Osteoblast (primary cell): ENCODE data around the gene COMP. TPM values are rescaled to one million over a fixed set of nuclear protein-coding genes. Genes with fewer than 3 reads are reported as not detected.
A peak's percentile ranks its signal among the peaks of the same experiment; 100 is the strongest.

ENCODE experiments used
- DNase-seq: peaks from one replicate; pipeline ENCODE4 v3.0.0; 2011; ENCODE audit warnings: low spot score, mixed read lengths; ENCODE audit not compliant: insufficient read length; ENCODE audit errors: missing footprints
- H2AFZ ChIP-seq: 2 replicates; pipeline ENCODE4 v1.6.0; 2011; ENCODE audit warnings: mild to moderate bottlenecking, low read length
- H3K27ac ChIP-seq: 2 replicates; pipeline ENCODE4 v1.5.1; 2011; ENCODE audit warnings: mild to moderate bottlenecking, low read depth, low read length, moderate library complexity
- H3K27me3 ChIP-seq: 2 replicates; pipeline ENCODE4 v1.6.0; 2012; ENCODE audit warnings: mild to moderate bottlenecking, control low read depth, inconsistent platforms, low read length, moderate library complexity; ENCODE audit not compliant: insufficient read depth
- H3K36me3 ChIP-seq: 2 replicates; pipeline ENCODE4 v1.5.1; 2011; ENCODE audit warnings: mild to moderate bottlenecking, low read length, control low read depth, moderate library complexity; ENCODE audit not compliant: insufficient read depth
- H3K4me1 ChIP-seq: 2 replicates; pipeline ENCODE4 v1.5.1; 2011; ENCODE audit warnings: mild to moderate bottlenecking, low read length, control low read depth, moderate library complexity; ENCODE audit not compliant: insufficient read depth
- H3K4me2 ChIP-seq: 2 replicates; pipeline ENCODE4 v1.6.0; 2011; ENCODE audit warnings: mild to moderate bottlenecking, low read length; ENCODE audit not compliant: insufficient read depth
- H3K4me3 ChIP-seq: fragments of 200-600 bp; sonication (generic); 3 replicates; pipeline ENCODE4 v1.5.1; 2012; ENCODE audit warnings: mild to moderate bottlenecking, low read length, inconsistent platforms; ENCODE audit not compliant: insufficient read depth
- H3K79me2 ChIP-seq: 2 replicates; pipeline ENCODE4 v1.6.0; 2012; ENCODE audit warnings: mild to moderate bottlenecking, low read length, control low read depth, inconsistent platforms; ENCODE audit not compliant: insufficient read depth
- H3K9me3 ChIP-seq: 2 replicates; pipeline ENCODE4 v1.5.1; 2011; ENCODE audit warnings: low read depth, low read length, control low read depth
- H4K20me1 ChIP-seq: 2 replicates; pipeline ENCODE4 v1.6.0; 2012; ENCODE audit warnings: mild to moderate bottlenecking, low read length, control low read depth; ENCODE audit not compliant: insufficient read depth
- total RNA-seq: library from RNA; depleted of rRNA; stranded (reverse); fragments of >200 nt; gene quantifications from 2 replicates; pipeline ENCODE4 v1.2.3, GENCODE V29; 2012
- TF ChIP-seq, protein P1 (sequence below): IDR thresholded peaks from 2 replicates; pipeline ENCODE4 v1.5.1; 2011; ENCODE audit warnings: mild to moderate bottlenecking, low read depth, low read length, moderate library complexity; ENCODE audit errors: extremely low read depth

Gene COMP
- total RNA-seq, 1 donor: 14.8 TPM

- Histone ChIP-seq H3K79me2 (peaks cover 14% of the 10 kb centered on the region), H3K4me1 (peaks cover 5% of the 10 kb centered on the region), H3K27me3 (no peaks in the 10 kb centered on the region), H3K27ac (no peak overlapping the region), H3K4me2 (no peak overlapping the region), H3K4me3 (no peak overlapping the region), H4K20me1 (peaks cover 58% of the 10 kb centered on the region), H3K9me3 (no peaks in the 10 kb centered on the region), H2AFZ (no peak overlapping the region), H3K36me3 (no peaks in the 10 kb centered on the region)
- TF ChIP-seq, protein P1, sequence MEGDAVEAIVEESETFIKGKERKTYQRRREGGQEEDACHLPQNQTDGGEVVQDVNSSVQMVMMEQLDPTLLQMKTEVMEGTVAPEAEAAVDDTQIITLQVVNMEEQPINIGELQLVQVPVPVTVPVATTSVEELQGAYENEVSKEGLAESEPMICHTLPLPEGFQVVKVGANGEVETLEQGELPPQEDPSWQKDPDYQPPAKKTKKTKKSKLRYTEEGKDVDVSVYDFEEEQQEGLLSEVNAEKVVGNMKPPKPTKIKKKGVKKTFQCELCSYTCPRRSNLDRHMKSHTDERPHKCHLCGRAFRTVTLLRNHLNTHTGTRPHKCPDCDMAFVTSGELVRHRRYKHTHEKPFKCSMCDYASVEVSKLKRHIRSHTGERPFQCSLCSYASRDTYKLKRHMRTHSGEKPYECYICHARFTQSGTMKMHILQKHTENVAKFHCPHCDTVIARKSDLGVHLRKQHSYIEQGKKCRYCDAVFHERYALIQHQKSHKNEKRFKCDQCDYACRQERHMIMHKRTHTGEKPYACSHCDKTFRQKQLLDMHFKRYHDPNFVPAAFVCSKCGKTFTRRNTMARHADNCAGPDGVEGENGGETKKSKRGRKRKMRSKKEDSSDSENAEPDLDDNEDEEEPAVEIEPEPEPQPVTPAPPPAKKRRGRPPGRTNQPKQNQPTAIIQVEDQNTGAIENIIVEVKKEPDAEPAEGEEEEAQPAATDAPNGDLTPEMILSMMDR: no peak
- peak; percentile 96 for DNase-seq
Observed at GRCh38 chr19:18733196-18733647, 57.9 kb downstream of the COMP start.

Other genes starting within 250 kb of the COMP start
- gene FKBP8, start 247.7 kb downstream of the COMP start, total RNA-seq: 253 and 288 TPM in 2 replicates
- gene KXD1, start 233.4 kb downstream of the COMP start, total RNA-seq: 92.8 and 104 TPM in 2 replicates
- gene UBA52, start 219.4 kb downstream of the COMP start, total RNA-seq: 554 and 556 TPM in 2 replicates
- gene REX1BD, start 202.5 kb downstream of the COMP start, total RNA-seq: 27.7 and 29.7 TPM in 2 replicates
- 6.9 and 15.9 TPM in 2 replicates for gene CRLF1, start 184.5 kb downstream of the COMP start, total RNA-seq
- gene TMEM59L, start 178.4 kb downstream of the COMP start, total RNA-seq: 0.36 and 2.1 TPM in 2 replicates
- gene KLHL26, start 154.3 kb downstream of the COMP start, total RNA-seq: 5.1 and 5.3 TPM in 2 replicates
- 3.8 and 4.0 TPM in 2 replicates for gene CRTC1, start 107.6 kb downstream of the COMP start, total RNA-seq
- 36.6 and 41.0 TPM in 2 replicates for gene UPF1, start 40.7 kb upstream of the COMP start, total RNA-seq
- gene CERS1, start 104.9 kb upstream of the COMP start, total RNA-seq: 0.29 and 0.36 TPM in 2 replicates
- gene COPE, start 128.1 kb upstream of the COMP start, total RNA-seq: 179 and 180 TPM in 2 replicates
- 46.7 and 52.5 TPM in 2 replicates for gene DDX49, start 128.4 kb upstream of the COMP start, total RNA-seq
- 98.4 and 107 TPM in 2 replicates for gene HOMER3, start 149.9 kb upstream of the COMP start, total RNA-seq
- 32.7 and 33.7 TPM in 2 replicates for gene SUGP2, start 242.2 kb upstream of the COMP start, total RNA-seq
- 30.9 and 38.4 TPM in 2 replicates for gene ARMC6, start 242.3 kb upstream of the COMP start, total RNA-seq